ENCODE measurements around the gene MAPK12.

The MAPK12 gene

GRCh38 chr22:50219800-50220602, 41.5 kb downstream of the MAPK12 start:
- no peak for TF ChIP-seq CTCF (IDR thresholded peaks at IDR 0.05; ENCODE audit: poor library complexity, severe bottlenecking)
- peaks cover 56% of the 10 kb centered on the region for H3K36me3 ChIP-seq (ENCODE audit: low read depth)
- no peaks in the 10 kb centered on the region for H3K9me3 ChIP-seq (ENCODE audit: severe bottlenecking)
- no peaks in the 10 kb centered on the region for H3K27me3 ChIP-seq (ENCODE audit: insufficient read depth, poor library complexity, severe bottlenecking)
- ATAC-seq (ENCODE audit: low read depth) (no peak), DNase-seq (ENCODE audit: low spot score) (peak; percentile 48)
- no peak overlapping the region for H3K27ac ChIP-seq (ENCODE audit: poor library complexity, severe bottlenecking)
- no peak overlapping the region for H3K4me3 ChIP-seq (ENCODE audit: severe bottlenecking)
- H3K4me1 ChIP-seq (ENCODE audit: insufficient read depth, poor library complexity, severe bottlenecking), result no peaks in the 10 kb centered on the region

- peak; percentile 65 for DNase-seq (ENCODE audit: low spot score)
Observed at GRCh38 chr22:50218996-50219727, 42.3 kb downstream of the MAPK12 start.

GRCh38 chr22:50218153-50218995, 43.1 kb downstream of the MAPK12 start:
- DNase-seq (ENCODE audit: low spot score) (peak; percentile 61), ATAC-seq (ENCODE audit: low read depth) (no peak)
- Histone ChIP-seq H3K9me3 (ENCODE audit: severe bottlenecking) (no peaks in the 10 kb centered on the region), H3K36me3 (ENCODE audit: low read depth) (peaks cover 64% of the 10 kb centered on the region), H3K4me1 (ENCODE audit: insufficient read depth, poor library complexity, severe bottlenecking) (no peaks in the 10 kb centered on the region), H3K27ac (ENCODE audit: poor library complexity, severe bottlenecking) (no peak overlapping the region), H3K4me3 (ENCODE audit: severe bottlenecking) (no peak overlapping the region), H3K27me3 (ENCODE audit: insufficient read depth, poor library complexity, severe bottlenecking) (no peaks in the 10 kb centered on the region)
- no peak for TF ChIP-seq CTCF (IDR thresholded peaks at IDR 0.05; ENCODE audit: poor library complexity, severe bottlenecking)

More at GRCh38 chr22:50218996-50219727, 42.3 kb downstream of the MAPK12 start:
- Histone ChIP-seq H3K4me3 (ENCODE audit: severe bottlenecking) (no peak overlapping the region), H3K9me3 (ENCODE audit: severe bottlenecking) (no peaks in the 10 kb centered on the region), H3K4me1 (ENCODE audit: insufficient read depth, poor library complexity, severe bottlenecking) (no peaks in the 10 kb centered on the region), H3K36me3 (ENCODE audit: low read depth) (peaks cover 60% of the 10 kb centered on the region), H3K27ac (ENCODE audit: poor library complexity, severe bottlenecking) (no peak overlapping the region), H3K27me3 (ENCODE audit: insufficient read depth, poor library complexity, severe bottlenecking) (no peaks in the 10 kb centered on the region)
- no peak for TF ChIP-seq CTCF (IDR thresholded peaks at IDR 0.05; ENCODE audit: poor library complexity, severe bottlenecking)
- peak; percentile 55 for ATAC-seq (ENCODE audit: low read depth)

- DNase-seq (ENCODE audit: low spot score), result peak; percentile 64
- Histone ChIP-seq H3K27ac (ENCODE audit: poor library complexity, severe bottlenecking) (no peak overlapping the region), H3K27me3 (ENCODE audit: insufficient read depth, poor library complexity, severe bottlenecking) (no peaks in the 10 kb centered on the region), H3K9me3 (ENCODE audit: severe bottlenecking) (no peaks in the 10 kb centered on the region), H3K36me3 (ENCODE audit: low read depth) (peaks cover 65% of the 10 kb centered on the region), H3K4me1 (ENCODE audit: insufficient read depth, poor library complexity, severe bottlenecking) (no peaks in the 10 kb centered on the region), H3K4me3 (ENCODE audit: severe bottlenecking) (no peak overlapping the region)
- ATAC-seq (ENCODE audit: low read depth), result no peak
- no peak for TF ChIP-seq CTCF (IDR thresholded peaks at IDR 0.05; ENCODE audit: poor library complexity, severe bottlenecking)
Observed at GRCh38 chr22:50217543-50218152, 43.8 kb downstream of the MAPK12 start.
